ENCODE results near the gene DRD2. TPM values are rescaled to one million over a fixed set of nuclear protein-coding genes. Genes with fewer than 3 reads are reported as not detected.

The DRD2 gene
- total and polyA plus RNA-seq, 3 experiments from 2014 or later, result not detected

GRCh38 chr11:113420808-113421207 lies 54.4 kb downstream of the DRD2 start:
- no peaks in the 10 kb centered on the region for H3K9me3 ChIP-seq (ENCODE audit: low read length)
- Mint-ChIP-seq H3K4me3 (no peak overlapping the region), H3K36me3 (no peaks in the 10 kb centered on the region), H3K4me1 (no peaks in the 10 kb centered on the region), H3K9me3 (no peaks in the 10 kb centered on the region), H3K27ac (peak overlapping the region in 1 of 8 donors; percentile 77), H3K27me3 (peaks cover 3 to 6% of the 10 kb centered on the region in 2 donors)
- H3K27ac ChIP-seq (ENCODE audit: low read depth, low read length), result no peak overlapping the region
- no peaks in the 10 kb centered on the region for H3K27me3 ChIP-seq (ENCODE audit: insufficient read depth, low read length, poor library complexity, severe bottlenecking)
- no peak overlapping the region for H3K4me3 ChIP-seq (ENCODE audit: low read length)
- no peaks in the 10 kb centered on the region for H3K4me1 ChIP-seq (ENCODE audit: insufficient read depth, low read length)
- POLR2A ChIA-PET, result no interaction called here
- CTCF ChIA-PET, result no interaction called here
- H3K36me3 ChIP-seq (ENCODE audit: insufficient read depth, low read length), result no peaks in the 10 kb centered on the region
- no peak for DNase-seq

GRCh38 chr11:113419454-113420003 lies 55.7 kb downstream of the DRD2 start:
- no peaks in the 10 kb centered on the region for H3K9me3 ChIP-seq (ENCODE audit: low read length)
- H3K27ac Mint-ChIP-seq, result no peak overlapping the region
- CTCF ChIA-PET, result no interaction called here
- peaks cover 4 to 6% of the 10 kb centered on the region in 2 donors for H3K27me3 Mint-ChIP-seq
- no peaks in the 10 kb centered on the region for H3K36me3 ChIP-seq (ENCODE audit: insufficient read depth, low read length)
- H3K36me3 Mint-ChIP-seq, result no peaks in the 10 kb centered on the region
- no peaks in the 10 kb centered on the region for H3K27me3 ChIP-seq (ENCODE audit: insufficient read depth, low read length, poor library complexity, severe bottlenecking)
- no peaks in the 10 kb centered on the region for H3K4me1 ChIP-seq (ENCODE audit: insufficient read depth, low read length)
- DNase-seq, result no peak
- H3K27ac ChIP-seq (ENCODE audit: low read depth, low read length), result no peak overlapping the region
- H3K4me3 Mint-ChIP-seq, result no peak overlapping the region
- H3K4me3 ChIP-seq (ENCODE audit: low read length), result no peak overlapping the region
- POLR2A ChIA-PET, result no interaction called here
- no peaks in the 10 kb centered on the region for H3K9me3 Mint-ChIP-seq
- H3K4me1 Mint-ChIP-seq, result no peaks in the 10 kb centered on the region

GRCh38 chr11:113417428-113417827 lies 57.8 kb downstream of the DRD2 start:
- Histone ChIP-seq H3K36me3 (ENCODE audit: insufficient read depth, low read length) (no peaks in the 10 kb centered on the region), H3K4me3 (ENCODE audit: low read length) (no peak overlapping the region), H3K4me1 (ENCODE audit: insufficient read depth, low read length) (no peaks in the 10 kb centered on the region), H3K27ac (ENCODE audit: low read depth, low read length) (no peak overlapping the region), H3K27me3 (ENCODE audit: insufficient read depth, low read length, poor library complexity, severe bottlenecking) (no peaks in the 10 kb centered on the region), H3K9me3 (ENCODE audit: low read length) (no peaks in the 10 kb centered on the region)
- no peak overlapping the region for H3K27ac Mint-ChIP-seq
- no peaks in the 10 kb centered on the region for H3K4me1 Mint-ChIP-seq
- no peaks in the 10 kb centered on the region for H3K36me3 Mint-ChIP-seq
- H3K9me3 Mint-ChIP-seq, result no peaks in the 10 kb centered on the region
- ChIA-PET POLR2A (no interaction called here), CTCF (no interaction called here)
- H3K4me3 Mint-ChIP-seq, result peak overlapping the region in 1 of 7 donors; percentile 32
- peaks cover 6% of the 10 kb centered on the region in 2 donors for H3K27me3 Mint-ChIP-seq
- DNase-seq, result no peak

- Mint-ChIP-seq H3K4me1 (no peaks in the 10 kb centered on the region), H3K27ac (no peak overlapping the region), H3K36me3 (no peaks in the 10 kb centered on the region), H3K9me3 (no peaks in the 10 kb centered on the region), H3K27me3 (peaks cover 6 to 18% of the 10 kb centered on the region in 2 donors), H3K4me3 (no peak overlapping the region)
- Histone ChIP-seq H3K27ac (ENCODE audit: low read depth, low read length) (no peak overlapping the region), H3K4me1 (ENCODE audit: insufficient read depth, low read length) (no peaks in the 10 kb centered on the region), H3K4me3 (ENCODE audit: low read length) (no peak overlapping the region), H3K9me3 (ENCODE audit: low read length) (no peaks in the 10 kb centered on the region), H3K36me3 (ENCODE audit: insufficient read depth, low read length) (no peaks in the 10 kb centered on the region), H3K27me3 (ENCODE audit: insufficient read depth, low read length, poor library complexity, severe bottlenecking) (no peaks in the 10 kb centered on the region)
- ChIA-PET POLR2A (no interaction called here), CTCF (no interaction called here)
- DNase-seq, result no peak
Observed at GRCh38 chr11:113415343-113415742, 59.9 kb downstream of the DRD2 start.

- ChIA-PET CTCF (no interaction called here), POLR2A (no interaction called here)
Observed at GRCh38 chr11:113412675-113413074, 62.5 kb downstream of the DRD2 start.

GRCh38 chr11:113411536-113411935 lies 63.7 kb downstream of the DRD2 start:
- H3K4me1 Mint-ChIP-seq, result no peaks in the 10 kb centered on the region
- peaks cover 2 to 15% of the 10 kb centered on the region in 2 donors for H3K27me3 Mint-ChIP-seq
- ChIA-PET POLR2A (no interaction called here), CTCF (no interaction called here)
- no peak overlapping the region for H3K27ac Mint-ChIP-seq
- H3K4me1 ChIP-seq (ENCODE audit: insufficient read depth, low read length), result no peaks in the 10 kb centered on the region
- DNase-seq, result no peak
- H3K36me3 Mint-ChIP-seq, result no peaks in the 10 kb centered on the region
- no peak overlapping the region for H3K4me3 ChIP-seq (ENCODE audit: low read length)
- no peak overlapping the region for H3K27ac ChIP-seq (ENCODE audit: low read depth, low read length)
- no peak overlapping the region for H3K4me3 Mint-ChIP-seq
- no peaks in the 10 kb centered on the region for H3K9me3 ChIP-seq (ENCODE audit: low read length)
- H3K36me3 ChIP-seq (ENCODE audit: insufficient read depth, low read length), result no peaks in the 10 kb centered on the region
- no peaks in the 10 kb centered on the region for H3K27me3 ChIP-seq (ENCODE audit: insufficient read depth, low read length, poor library complexity, severe bottlenecking)
- H3K9me3 Mint-ChIP-seq, result no peaks in the 10 kb centered on the region

More at GRCh38 chr11:113412675-113413074, 62.5 kb downstream of the DRD2 start:
- no peak for DNase-seq
- Histone ChIP-seq H3K27me3 (ENCODE audit: insufficient read depth, low read length, poor library complexity, severe bottlenecking) (no peaks in the 10 kb centered on the region), H3K4me1 (ENCODE audit: insufficient read depth, low read length) (no peaks in the 10 kb centered on the region), H3K4me3 (ENCODE audit: low read length) (no peak overlapping the region), H3K9me3 (ENCODE audit: low read length) (no peaks in the 10 kb centered on the region), H3K36me3 (ENCODE audit: insufficient read depth, low read length) (no peaks in the 10 kb centered on the region), H3K27ac (ENCODE audit: low read depth, low read length) (no peak overlapping the region)
- Mint-ChIP-seq H3K9me3 (no peaks in the 10 kb centered on the region), H3K4me3 (no peak overlapping the region), H3K27me3 (peaks cover 2 to 15% of the 10 kb centered on the region in 2 donors), H3K4me1 (no peaks in the 10 kb centered on the region), H3K36me3 (no peaks in the 10 kb centered on the region), H3K27ac (no peak overlapping the region)

GRCh38 chr11:113410414-113411135 lies 64.6 kb downstream of the DRD2 start:
- H3K36me3 ChIP-seq (ENCODE audit: insufficient read depth, low read length), result no peaks in the 10 kb centered on the region
- H3K27ac Mint-ChIP-seq, result no peak overlapping the region
- no peak overlapping the region for H3K4me3 ChIP-seq (ENCODE audit: low read length)
- no peaks in the 10 kb centered on the region for H3K36me3 Mint-ChIP-seq
- H3K27me3 Mint-ChIP-seq, result peaks cover 0 to 15% of the 10 kb centered on the region in 2 donors
- no peaks in the 10 kb centered on the region for H3K9me3 ChIP-seq (ENCODE audit: low read length)
- CTCF ChIA-PET, result no interaction called here
- no peak overlapping the region for H3K27ac ChIP-seq (ENCODE audit: low read depth, low read length)
- POLR2A ChIA-PET, result no interaction called here
- no peaks in the 10 kb centered on the region for H3K4me1 Mint-ChIP-seq
- no peaks in the 10 kb centered on the region for H3K4me1 ChIP-seq (ENCODE audit: insufficient read depth, low read length)
- no peaks in the 10 kb centered on the region for H3K27me3 ChIP-seq (ENCODE audit: insufficient read depth, low read length, poor library complexity, severe bottlenecking)
- H3K9me3 Mint-ChIP-seq, result no peaks in the 10 kb centered on the region
- no peak for DNase-seq
- no peak overlapping the region for H3K4me3 Mint-ChIP-seq

GRCh38 chr11:113409526-113409925 lies 65.7 kb downstream of the DRD2 start:
- no peaks in the 10 kb centered on the region for H3K9me3 ChIP-seq (ENCODE audit: low read length)
- ChIA-PET POLR2A (no interaction called here), CTCF (no interaction called here)
- Mint-ChIP-seq H3K4me1 (no peaks in the 10 kb centered on the region), H3K27ac (no peak overlapping the region), H3K4me3 (no peak overlapping the region), H3K27me3 (peaks cover 0 to 14% of the 10 kb centered on the region in 2 donors), H3K9me3 (no peaks in the 10 kb centered on the region), H3K36me3 (no peaks in the 10 kb centered on the region)
- DNase-seq, result no peak
- no peaks in the 10 kb centered on the region for H3K4me1 ChIP-seq (ENCODE audit: insufficient read depth, low read length)
- no peaks in the 10 kb centered on the region for H3K36me3 ChIP-seq (ENCODE audit: insufficient read depth, low read length)
- no peak overlapping the region for H3K27ac ChIP-seq (ENCODE audit: low read depth, low read length)
- H3K27me3 ChIP-seq (ENCODE audit: insufficient read depth, low read length, poor library complexity, severe bottlenecking), result no peaks in the 10 kb centered on the region
- H3K4me3 ChIP-seq (ENCODE audit: low read length), result no peak overlapping the region

All from CD8-positive, alpha-beta memory T cell (primary cell).